ENCODE measurements around the gene FBXL13.

DNA sequence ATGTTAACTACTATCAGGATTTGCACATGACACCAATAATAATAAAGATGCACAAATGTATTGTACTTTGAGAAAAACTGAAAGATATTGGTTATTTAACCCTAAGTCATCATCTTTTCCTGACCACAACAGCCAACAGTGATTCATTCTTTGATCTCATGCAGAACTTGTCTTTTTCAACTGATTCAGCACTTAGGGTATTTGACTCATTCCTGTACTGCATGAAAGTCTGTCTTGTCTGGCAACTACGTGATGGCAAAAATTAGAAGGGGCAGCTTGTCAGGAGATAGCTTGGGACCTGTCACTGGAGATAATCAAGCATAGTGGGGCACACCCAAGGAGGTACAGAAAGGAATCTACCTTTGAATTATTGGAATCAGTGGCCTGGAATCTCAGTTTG, 239.6 kb downstream of the FBXL13 start:
- TF ChIP-seq, protein P1, sequence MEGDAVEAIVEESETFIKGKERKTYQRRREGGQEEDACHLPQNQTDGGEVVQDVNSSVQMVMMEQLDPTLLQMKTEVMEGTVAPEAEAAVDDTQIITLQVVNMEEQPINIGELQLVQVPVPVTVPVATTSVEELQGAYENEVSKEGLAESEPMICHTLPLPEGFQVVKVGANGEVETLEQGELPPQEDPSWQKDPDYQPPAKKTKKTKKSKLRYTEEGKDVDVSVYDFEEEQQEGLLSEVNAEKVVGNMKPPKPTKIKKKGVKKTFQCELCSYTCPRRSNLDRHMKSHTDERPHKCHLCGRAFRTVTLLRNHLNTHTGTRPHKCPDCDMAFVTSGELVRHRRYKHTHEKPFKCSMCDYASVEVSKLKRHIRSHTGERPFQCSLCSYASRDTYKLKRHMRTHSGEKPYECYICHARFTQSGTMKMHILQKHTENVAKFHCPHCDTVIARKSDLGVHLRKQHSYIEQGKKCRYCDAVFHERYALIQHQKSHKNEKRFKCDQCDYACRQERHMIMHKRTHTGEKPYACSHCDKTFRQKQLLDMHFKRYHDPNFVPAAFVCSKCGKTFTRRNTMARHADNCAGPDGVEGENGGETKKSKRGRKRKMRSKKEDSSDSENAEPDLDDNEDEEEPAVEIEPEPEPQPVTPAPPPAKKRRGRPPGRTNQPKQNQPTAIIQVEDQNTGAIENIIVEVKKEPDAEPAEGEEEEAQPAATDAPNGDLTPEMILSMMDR (IDR thresholded peaks at IDR 0.05; ENCODE audit: low read length): no peak
- TF ChIP-seq EZH2 (IDR thresholded peaks at IDR 0.05; ENCODE audit: borderline replicate concordance, low read length): no peak
